GM12872 (cell line): Measurements from ENCODE around the gene MAML2.

ENCODE experiments used
- CTCF ChIP-seq: IDR thresholded peaks from 3 replicates; pipeline ENCODE4 v1.5.1; 2011; ENCODE audit warnings: low read depth, mild to moderate bottlenecking, low read length, moderate library complexity; ENCODE audit not compliant: insufficient read depth

The MAML2 gene

GRCh38 chr11:96055706-96056387 lies 287.1 kb downstream of the MAML2 start:
- no peak for TF ChIP-seq CTCF

GRCh38 chr11:96054870-96055705 lies 287.9 kb downstream of the MAML2 start:
- TF ChIP-seq CTCF: peak; percentile 52; the same call in 2 of the 3 replicates

- no peak for TF ChIP-seq CTCF
Observed at GRCh38 chr11:96052921-96053651, 289.9 kb downstream of the MAML2 start.

- no peak for TF ChIP-seq CTCF
Observed at GRCh38 chr11:96051820-96052219, 291.2 kb downstream of the MAML2 start.

GRCh38 chr11:96050435-96051182 lies 292.4 kb downstream of the MAML2 start:
- 0 out of 3 replicates have a peak, but pooled peaks have one; percentile 9 for TF ChIP-seq CTCF

GRCh38 chr11:96049426-96049825 lies 293.6 kb downstream of the MAML2 start:
- no peak for TF ChIP-seq CTCF
